Activated CD4-positive, alpha-beta T cell treated with anti-CD3 and anti-CD28 coated beads, Interleukin-2, amount 50 U/mL, for 48 hours (primary cell): ENCODE results near the gene SLC2A2.
"Not testable (repeated sequence)": the region's sequence is repeated elsewhere in the genome, so short reads cannot be mapped to it uniquely, and the experiment has no call there.

Experiments used
- DNase-seq, 2 experiments: peaks; one replicate each; pipeline ENCODE4 v3.0.0-alpha.2; 2020

Gene SLC2A2

DNA sequence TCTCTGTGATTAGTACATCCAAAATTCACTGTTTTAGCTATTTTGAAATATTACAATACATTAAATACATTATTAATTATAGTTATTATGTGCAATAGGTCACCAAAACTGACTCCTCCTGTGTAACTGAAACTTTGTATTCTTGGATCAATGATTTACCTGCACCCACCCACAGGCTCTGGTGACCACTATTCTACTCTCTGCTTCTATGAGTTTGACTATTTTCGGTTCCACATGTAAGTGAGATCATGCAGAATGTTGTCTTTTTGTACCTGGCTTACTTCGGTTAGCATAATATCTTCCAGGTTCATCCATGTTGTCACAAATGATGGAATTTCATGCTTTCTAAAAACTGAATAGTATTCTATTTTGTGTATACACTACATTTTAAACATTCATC, 43.8 kb downstream of the SLC2A2 start:
- DNase-seq = no peak

- no peak for DNase-seq
Observed at GRCh38 chr3:170980399-170980798, 46.1 kb downstream of the SLC2A2 start.

- no peak for DNase-seq
Observed at GRCh38 chr3:170977949-170978745, 48.4 kb downstream of the SLC2A2 start.

DNA sequence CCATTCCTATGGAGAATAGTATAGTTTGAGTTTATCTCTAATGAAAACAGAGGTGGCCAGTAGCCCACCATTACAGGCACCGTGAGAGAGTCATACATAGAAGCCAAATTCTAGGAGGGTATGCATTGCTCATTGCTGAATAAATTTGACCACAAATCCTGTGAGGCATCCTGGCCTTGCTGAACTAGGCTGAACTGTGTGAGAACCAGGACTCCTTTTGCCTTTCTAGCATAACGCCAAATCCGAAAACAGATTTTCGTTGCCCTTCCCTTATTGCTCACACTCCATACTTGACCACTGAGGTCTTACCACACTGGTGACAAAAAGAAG, 50.4 kb downstream of the SLC2A2 start:
- no peak for DNase-seq

DNA sequence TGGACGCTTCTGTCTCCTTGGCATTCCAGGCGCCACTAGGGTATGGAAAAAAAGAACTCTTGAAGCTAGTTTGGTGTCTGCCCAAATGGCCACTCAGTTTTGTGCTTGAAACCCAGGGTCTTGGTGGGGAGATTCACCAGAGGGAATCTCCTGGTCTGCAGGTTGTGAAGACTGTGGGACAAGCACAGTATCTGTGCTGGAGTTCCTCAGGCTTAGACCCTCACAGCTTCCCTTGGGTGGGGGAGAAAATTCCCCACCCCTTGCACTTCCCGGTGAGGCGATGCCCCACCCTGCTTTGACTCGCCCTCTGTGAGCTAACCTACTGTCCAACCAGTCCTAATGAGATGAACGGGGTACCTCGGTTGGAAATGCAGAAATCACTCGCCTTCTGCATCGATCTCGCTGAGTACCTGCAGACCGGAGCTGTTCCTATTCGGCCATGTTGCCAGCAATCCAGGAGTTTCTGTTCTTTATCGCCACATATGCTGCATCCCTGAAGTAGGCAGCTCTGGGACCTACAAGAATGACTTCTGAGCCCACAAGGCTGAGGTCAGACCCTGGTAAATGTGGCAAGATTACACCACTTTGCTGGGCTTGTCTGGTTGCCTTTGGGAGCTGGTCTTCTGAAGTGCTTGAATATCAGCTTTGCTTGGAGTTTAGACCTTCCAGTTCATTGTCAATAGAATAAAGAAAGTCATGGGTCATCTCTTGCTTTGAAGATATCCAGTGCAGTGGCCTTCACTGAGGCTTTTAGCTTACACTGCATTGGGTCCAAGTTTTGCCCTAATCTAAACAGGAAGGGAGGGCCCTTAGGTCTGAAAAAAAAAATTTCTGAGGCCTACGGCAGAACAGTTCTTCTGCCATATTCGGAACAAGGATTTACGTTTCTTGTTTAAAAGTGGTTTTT, 51.0 kb downstream of the SLC2A2 start:
- no peak for DNase-seq

GRCh38 chr3:170974872-170975271, 51.6 kb downstream of the SLC2A2 start:
- no peak for DNase-seq

GRCh38 chr3:170972917-170973316, 53.6 kb downstream of the SLC2A2 start:
- DNase-seq = not testable (repeated sequence)

DNA sequence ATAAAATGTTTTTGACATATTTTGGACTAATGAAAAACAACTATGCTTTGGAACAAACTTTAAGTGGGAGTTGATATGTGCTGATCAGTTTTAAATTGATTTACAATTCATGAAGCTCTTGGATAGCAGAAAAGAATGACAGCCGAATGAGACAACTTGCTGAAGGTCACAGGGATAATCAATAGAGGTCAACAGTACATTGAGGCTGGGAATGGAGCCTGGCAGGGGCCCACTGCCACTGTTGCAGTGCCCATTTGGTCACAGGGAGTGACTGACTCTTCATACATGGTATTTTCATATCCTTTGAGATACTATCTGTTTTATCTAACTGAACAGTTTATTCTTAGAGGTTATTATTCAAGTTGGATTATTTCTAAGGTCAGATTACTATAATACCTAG, 59.4 kb downstream of the SLC2A2 start:
- no peak for DNase-seq

GRCh38 chr3:170966495-170966894, 60.0 kb downstream of the SLC2A2 start:
- DNase-seq = no peak

GRCh38 chr3:170962411-170962810, 64.1 kb downstream of the SLC2A2 start:
- no peak for DNase-seq

- no peak for DNase-seq
Observed at GRCh38 chr3:170961616-170962400, 64.7 kb downstream of the SLC2A2 start.

DNA sequence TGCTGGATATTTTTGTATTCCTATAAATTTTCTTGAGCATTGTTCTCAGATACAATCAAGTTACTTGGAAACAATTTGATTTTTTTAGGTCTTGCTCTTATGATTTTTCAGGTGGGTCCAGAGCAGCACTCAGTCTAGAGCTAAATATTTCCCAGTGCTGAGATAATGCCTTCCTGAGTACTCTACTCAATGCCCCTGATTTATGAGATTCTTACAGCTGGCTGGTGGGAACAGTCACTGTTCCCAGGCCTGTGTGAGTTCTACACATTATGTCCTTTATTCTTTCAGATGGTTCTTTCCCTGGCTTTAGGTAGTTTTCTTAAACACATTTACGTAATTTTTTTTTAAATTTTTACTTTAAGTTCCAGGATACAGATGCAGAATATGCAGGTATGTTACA, 67.1 kb downstream of the SLC2A2 start:
- no peak for DNase-seq

GRCh38 chr3:170956647-170957046, 69.9 kb downstream of the SLC2A2 start:
- DNase-seq = no peak

DNA sequence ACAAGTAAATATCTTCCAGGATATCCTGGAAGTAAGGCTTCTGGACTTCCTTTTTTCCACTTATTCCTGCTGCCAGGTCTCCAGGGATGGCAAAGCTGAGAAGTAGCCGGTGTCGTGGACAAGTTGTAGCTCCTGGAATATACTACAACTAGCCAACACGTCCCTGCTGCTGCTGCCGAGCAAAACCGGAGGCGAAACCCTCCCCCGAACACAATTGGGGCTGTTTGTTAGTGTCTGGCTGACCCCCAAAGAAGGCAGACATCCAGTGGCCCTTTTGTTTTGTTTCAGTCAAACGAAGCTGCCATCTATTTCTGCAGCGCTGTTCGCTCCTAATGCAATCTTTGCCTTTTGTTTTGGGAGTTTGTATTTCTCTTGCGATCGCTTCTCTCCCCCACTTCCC, 72.8 kb downstream of the SLC2A2 start:
- no peak for DNase-seq

- DNase-seq = no peak
Observed at GRCh38 chr3:170953229-170953628, 73.3 kb downstream of the SLC2A2 start.

DNA sequence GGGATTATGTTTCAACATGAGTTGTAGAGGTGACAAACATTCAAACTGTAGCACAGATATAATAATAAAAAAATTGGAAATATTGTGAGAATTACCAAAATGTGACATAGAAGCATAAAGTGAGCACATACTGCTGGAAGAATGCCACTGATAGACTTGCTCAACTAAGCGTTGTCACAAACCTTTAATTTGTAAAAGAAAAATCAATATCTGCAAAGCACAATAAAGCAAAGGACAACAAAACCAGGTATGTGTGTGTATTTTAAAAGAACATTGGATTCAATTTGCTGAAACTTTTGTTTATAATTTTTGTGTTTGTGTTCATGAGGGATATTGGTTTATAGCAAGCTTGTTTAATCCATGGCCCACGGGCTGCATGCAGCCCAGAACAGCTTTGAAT, 77.3 kb downstream of the SLC2A2 start:
- DNase-seq = no peak

- no peak for DNase-seq
Observed at GRCh38 chr3:170947018-170947769, 79.3 kb downstream of the SLC2A2 start.
